Uterus (tissue), 4 donors: ENCODE measurements around the gene PCDH7. TPM values are rescaled to one million over a fixed set of nuclear protein-coding genes. Genes with fewer than 3 reads are reported as not detected.

ENCODE experiments used
- DNase-seq, 2 donors: peaks; one replicate each; pipeline ENCODE4 v3.0.0-alpha.2; 2019 to 2020
- H3K27ac ChIP-seq, 2 donors: fragments of 200-600 bp; sonication (generic); 1 replicate in 1 of 2; 2 replicates in 1 of 2; pipeline ENCODE4 v1.5.1; 2016 to 2018
- H3K27me3 ChIP-seq, 2 donors: fragments of 200-600 bp; sonication (generic); one replicate each; pipeline ENCODE4 v1.5.1; 2018 to 2019; ENCODE audit warnings: control low read depth in 1 of 2
- H3K36me3 ChIP-seq, 2 donors: fragments of 200-600 bp; sonication (generic); one replicate each; pipeline ENCODE4 v1.5.1; 2019; ENCODE audit warnings: control low read depth in 1 of 2
- H3K4me1 ChIP-seq, 2 donors: fragments of 200-600 bp; sonication (generic); one replicate each; pipeline ENCODE4 v1.5.1; 2018 to 2019; ENCODE audit warnings: control low read depth in 1 of 2
- H3K4me3 ChIP-seq, 2 donors: fragments of 200-600 bp; sonication (generic); 1 replicate in 1 of 2; 2 replicates in 1 of 2; pipeline ENCODE4 v1.5.1; 2018 to 2019; ENCODE audit warnings: mild to moderate bottlenecking in 1 of 2
- H3K9me3 ChIP-seq, 2 donors: fragments of 200-600 bp; sonication (generic); one replicate each; pipeline ENCODE4 v1.5.1; 2019; ENCODE audit warnings: control low read depth in 1 of 2
- CTCF ChIP-seq, 4 experiments: fragments of 200-600 bp in 2 of 4; fragments of 450-650 bp in 2 of 4; sonication (generic) in 2 of 4; IDR thresholded peaks; one replicate each; pipeline ENCODE4 v1.5.1; 2016 to 2019; ENCODE audit warnings: antibody characterized with exemption in 4 of 4, mild to moderate bottlenecking in 2 of 4, moderate library complexity in 1 of 4
- POLR2A ChIP-seq, 2 donors: fragments of 450-650 bp; IDR thresholded peaks; one replicate each; pipeline ENCODE4 v1.6.1; 2016; ENCODE audit warnings: antibody characterized with exemption in 2 of 2, mild to moderate bottlenecking in 1 of 2, moderate library complexity in 1 of 2
- intact Hi-C: fragments of 100-400 bp; cut with DNase I; formaldehyde crosslinking; loops from one replicate; pipeline ENCODE4 v1.15.1; 2023; ENCODE audit warnings: low total_unique reads
- total RNA-seq, 4 donors: library from RNA; depleted of rRNA in 3 of 4; stranded (reverse); fragments of >200 nt in 3 of 4; gene quantifications; one replicate each; pipeline versions ENCODE4 v1.1.0 to v1.2.4, GENCODE V29; 2014 to 2023
- donor health status: DM: yes; HTN: yes; CAD: no.

The PCDH7 gene
- total RNA-seq, result 100 to 1,000 TPM in 1 of 4 donors, 10 to 100 TPM in 3; 38.2 to 135 (median 62.6) TPM

GRCh38 chr4:30720021-30720660, at the start of gene PCDH7:
TSS of gene PCDH7 (plus strand) at chr4:30720369. CDS start at chr4:30721423, 1,054 bp downstream.
- peak; percentile 46 to 52 for DNase-seq
- H3K27ac ChIP-seq, result peak within 1 kb of the TSS; percentile 75 to 86
- no peaks in the 10 kb centered on the region for H3K4me1 ChIP-seq
- H3K4me3 ChIP-seq, result peak within 1 kb of the TSS; percentile 55 to 62
- H3K36me3 ChIP-seq, result no peaks in the 10 kb centered on the region
- no peaks in the 10 kb centered on the region for H3K9me3 ChIP-seq
- intact Hi-C loops, result no loop called here
- H3K27me3 ChIP-seq, result no peaks in the 10 kb centered on the region
- no peak for TF ChIP-seq CTCF (IDR thresholded peaks at IDR 0.05)
- TF ChIP-seq POLR2A (IDR thresholded peaks at IDR 0.05), result peak in 1 of 2 donors; percentile 29

DNA sequence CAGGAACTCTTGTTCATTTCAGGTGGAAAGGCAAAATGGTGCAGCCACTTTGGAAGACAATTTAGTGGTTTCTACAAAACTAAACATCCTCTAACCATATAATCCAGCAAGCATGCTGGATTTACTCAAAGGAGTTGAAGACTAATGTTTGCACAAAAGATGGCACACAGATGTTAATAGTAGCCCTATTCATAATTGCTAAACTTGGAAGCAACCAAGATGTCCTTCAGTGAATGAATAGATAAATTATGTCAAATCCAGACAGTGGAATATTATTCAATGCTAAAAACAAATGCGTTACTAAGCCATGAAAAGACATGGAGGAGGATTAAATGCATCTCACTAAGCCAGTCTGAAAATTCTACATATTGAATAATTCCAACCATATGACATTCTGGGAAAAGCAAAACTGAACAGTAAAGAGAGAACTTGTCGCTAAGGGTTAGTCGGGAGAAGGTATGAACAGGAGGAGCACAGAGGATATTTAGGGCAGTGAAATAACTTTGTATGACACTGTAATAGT, 48.2 kb upstream of the PCDH7 start:
- Histone ChIP-seq H3K4me3 (no peak overlapping the region), H3K36me3 (no peaks in the 10 kb centered on the region), H3K9me3 (no peaks in the 10 kb centered on the region), H3K27me3 (no peaks in the 10 kb centered on the region), H3K27ac (no peak overlapping the region), H3K4me1 (no peaks in the 10 kb centered on the region)
- no peak for TF ChIP-seq CTCF (IDR thresholded peaks at IDR 0.05)
- TF ChIP-seq POLR2A (IDR thresholded peaks at IDR 0.05), result no peak
- intact Hi-C loops, result no loop called here
- no peak for DNase-seq

DNA sequence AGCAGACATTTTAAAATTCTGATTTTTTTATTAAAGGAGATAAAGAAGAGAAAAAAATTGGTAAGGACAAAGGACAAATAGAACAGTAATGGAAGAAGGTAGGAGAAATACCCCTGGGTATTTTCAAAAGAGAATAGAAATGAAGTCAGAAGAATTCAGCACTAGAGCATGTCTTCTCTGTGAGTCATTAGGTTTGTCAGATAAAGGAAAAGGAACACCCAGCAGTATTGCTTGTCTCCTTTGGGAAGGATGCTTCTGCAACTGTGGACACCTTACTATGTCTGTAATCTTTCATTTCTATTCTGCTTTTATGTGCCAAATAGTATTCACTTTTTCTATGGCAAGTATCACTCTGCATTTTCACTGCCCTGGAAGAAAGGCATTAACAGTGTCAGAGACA, 24.0 kb upstream of the PCDH7 start:
- no peaks in the 10 kb centered on the region for H3K27me3 ChIP-seq
- no peaks in the 10 kb centered on the region for H3K36me3 ChIP-seq
- no peaks in the 10 kb centered on the region for H3K4me1 ChIP-seq
- no peaks in the 10 kb centered on the region for H3K9me3 ChIP-seq
- no peak for TF ChIP-seq CTCF (IDR thresholded peaks at IDR 0.05)
- no peak for TF ChIP-seq POLR2A (IDR thresholded peaks at IDR 0.05)
- intact Hi-C loops, result no loop called here
- H3K4me3 ChIP-seq, result no peak overlapping the region
- no peak overlapping the region for H3K27ac ChIP-seq
- DNase-seq, result no peak

DNA sequence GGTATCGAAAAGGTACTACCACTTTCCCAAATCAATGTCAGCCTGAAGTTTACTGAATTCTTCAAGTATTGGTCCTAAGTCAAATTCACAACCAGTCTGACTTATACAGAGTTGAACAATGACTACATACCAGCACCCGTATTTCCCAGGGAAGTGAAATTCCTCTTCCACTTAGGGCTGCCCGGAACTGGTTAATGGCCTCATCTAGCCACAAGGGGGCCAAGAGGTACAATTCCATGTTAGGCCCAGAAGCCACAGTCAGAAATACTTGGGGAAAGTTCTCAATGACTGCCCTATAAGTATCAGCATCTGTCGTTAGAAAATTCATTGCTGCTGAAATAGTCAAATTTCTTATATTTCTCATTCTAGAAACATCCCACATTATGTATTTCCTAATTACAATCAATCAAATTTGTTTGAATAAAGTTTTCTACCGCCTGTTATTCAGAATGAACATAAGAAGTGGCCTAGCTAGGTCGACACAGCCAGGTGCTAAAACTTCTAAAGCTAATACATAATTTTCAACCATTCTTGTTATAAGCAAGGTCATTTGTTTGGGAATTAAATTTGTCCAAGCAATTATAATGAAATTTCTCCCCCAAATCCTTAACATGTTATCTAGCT, 5.6 kb upstream of the PCDH7 start:
- no peaks in the 10 kb centered on the region for H3K4me1 ChIP-seq
- peak; percentile 30 to 46 for DNase-seq
- no peaks in the 10 kb centered on the region for H3K27me3 ChIP-seq
- TF ChIP-seq POLR2A (IDR thresholded peaks at IDR 0.05) (no peak), CTCF (IDR thresholded peaks at IDR 0.05) (peak; percentile 50 to 77 (median 61))
- intact Hi-C loops, result no loop called here
- no peak overlapping the region for H3K27ac ChIP-seq
- no peaks in the 10 kb centered on the region for H3K9me3 ChIP-seq
- no peaks in the 10 kb centered on the region for H3K36me3 ChIP-seq
- no peak overlapping the region for H3K4me3 ChIP-seq

DNA sequence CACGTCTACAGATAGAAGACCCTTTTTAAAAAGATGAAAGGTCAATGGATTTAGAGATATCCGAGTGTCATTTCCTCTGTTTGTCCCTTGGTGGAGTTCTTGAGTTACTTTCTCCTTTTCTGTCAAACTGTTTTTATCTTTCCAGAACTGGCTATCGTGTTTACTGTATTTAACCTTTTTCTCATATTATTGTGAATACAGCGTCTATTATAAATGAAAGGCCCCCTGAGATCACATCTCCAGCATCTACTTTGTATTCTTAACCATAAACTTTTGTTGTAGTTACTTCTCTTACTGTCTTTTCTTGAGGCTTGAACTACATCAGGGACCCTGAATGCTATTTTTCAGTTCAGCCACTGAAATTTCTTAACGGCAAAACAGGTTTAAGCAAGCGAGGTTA, 4.0 kb upstream of the PCDH7 start:
- intact Hi-C loops, result no loop called here
- H3K4me1 ChIP-seq, result no peaks in the 10 kb centered on the region
- TF ChIP-seq CTCF (IDR thresholded peaks at IDR 0.05), result peak in 3 of 4 experiments; percentile 18 to 42 (median 40)
- no peak for TF ChIP-seq POLR2A (IDR thresholded peaks at IDR 0.05)
- H3K27me3 ChIP-seq, result no peaks in the 10 kb centered on the region
- peak overlapping the region in 1 of 2 donors; percentile 33 for H3K27ac ChIP-seq
- no peaks in the 10 kb centered on the region for H3K36me3 ChIP-seq
- no peak for DNase-seq
- no peaks in the 10 kb centered on the region for H3K9me3 ChIP-seq
- peak overlapping the region; percentile 55 to 62 for H3K4me3 ChIP-seq
